Nephron (organoid): ENCODE data around the gene DRD1.
A peak's percentile ranks its signal among the peaks of the same experiment; 100 is the strongest.

Experiments used
- H3K27ac Mint-ChIP-seq, 3 experiments: 2 replicates each; pipeline ENCODE4 v1.8.0; 2020; ENCODE audit warnings: mixed read lengths in 3 of 3, mild to moderate bottlenecking in 2 of 3, moderate library complexity in 1 of 3
- H3K27me3 Mint-ChIP-seq: 2 replicates; pipeline ENCODE4 v1.8.0; 2021; ENCODE audit warnings: low read depth, mild to moderate bottlenecking, moderate library complexity, mixed read lengths
- H3K36me3 Mint-ChIP-seq: 2 replicates; pipeline ENCODE4 v1.8.0; 2020; ENCODE audit warnings: low read depth, mixed read lengths
- H3K4me1 Mint-ChIP-seq: 2 replicates; pipeline ENCODE4 v1.8.0; 2020; ENCODE audit warnings: mixed read lengths
- H3K4me3 Mint-ChIP-seq, 3 experiments: 2 replicates each; pipeline ENCODE4 v1.8.0; 2020; ENCODE audit warnings: mild to moderate bottlenecking in 3 of 3, mixed read lengths in 3 of 3, moderate library complexity in 2 of 3
- H3K9me3 Mint-ChIP-seq: 2 replicates; pipeline ENCODE4 v1.8.0; 2020; ENCODE audit warnings: mixed read lengths
- TF ChIP-seq, protein P1 (sequence below), 3 experiments: fragments of 200-600 bp; sonication (generic); IDR thresholded peaks; one replicate each; pipeline ENCODE4 v1.5.0; 2021; ENCODE audit warnings: antibody characterized with exemption in 3 of 3; ENCODE audit not compliant: unreplicated experiment in 3 of 3

The DRD1 gene

DNA sequence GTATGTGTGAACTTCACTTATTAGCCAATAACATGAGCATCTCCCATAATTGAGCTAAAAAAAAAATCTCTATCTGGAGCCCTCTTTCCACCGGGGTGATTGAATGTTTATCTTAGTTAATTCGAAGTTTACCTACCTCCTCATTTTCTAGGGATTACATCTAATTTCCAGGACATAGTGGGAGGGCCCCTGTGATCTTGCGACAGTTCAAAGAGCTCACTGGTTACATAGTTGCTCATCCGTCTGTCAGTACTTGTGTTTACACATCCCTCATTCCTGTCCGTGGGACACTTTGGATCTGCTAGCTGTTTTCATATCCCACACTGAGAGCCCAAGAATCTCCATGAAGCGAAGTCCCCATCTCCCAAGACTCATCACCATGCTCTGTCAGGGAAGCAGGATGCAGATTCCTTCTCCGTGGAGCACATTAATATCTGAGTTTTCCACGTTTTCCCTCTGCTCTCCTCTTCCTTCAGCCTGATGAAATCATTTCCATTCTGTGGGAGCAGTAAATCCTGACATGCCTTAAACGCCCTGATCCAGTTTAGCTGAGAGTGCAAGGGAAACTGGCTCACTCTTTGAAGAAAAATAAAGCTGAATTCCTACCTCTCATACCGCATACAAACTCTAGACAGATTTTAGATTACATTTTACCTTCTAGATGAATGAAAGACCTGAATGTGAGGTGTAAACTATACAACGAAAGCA lies 24.2 kb upstream of the DRD1 start:
- TF ChIP-seq, protein P1, sequence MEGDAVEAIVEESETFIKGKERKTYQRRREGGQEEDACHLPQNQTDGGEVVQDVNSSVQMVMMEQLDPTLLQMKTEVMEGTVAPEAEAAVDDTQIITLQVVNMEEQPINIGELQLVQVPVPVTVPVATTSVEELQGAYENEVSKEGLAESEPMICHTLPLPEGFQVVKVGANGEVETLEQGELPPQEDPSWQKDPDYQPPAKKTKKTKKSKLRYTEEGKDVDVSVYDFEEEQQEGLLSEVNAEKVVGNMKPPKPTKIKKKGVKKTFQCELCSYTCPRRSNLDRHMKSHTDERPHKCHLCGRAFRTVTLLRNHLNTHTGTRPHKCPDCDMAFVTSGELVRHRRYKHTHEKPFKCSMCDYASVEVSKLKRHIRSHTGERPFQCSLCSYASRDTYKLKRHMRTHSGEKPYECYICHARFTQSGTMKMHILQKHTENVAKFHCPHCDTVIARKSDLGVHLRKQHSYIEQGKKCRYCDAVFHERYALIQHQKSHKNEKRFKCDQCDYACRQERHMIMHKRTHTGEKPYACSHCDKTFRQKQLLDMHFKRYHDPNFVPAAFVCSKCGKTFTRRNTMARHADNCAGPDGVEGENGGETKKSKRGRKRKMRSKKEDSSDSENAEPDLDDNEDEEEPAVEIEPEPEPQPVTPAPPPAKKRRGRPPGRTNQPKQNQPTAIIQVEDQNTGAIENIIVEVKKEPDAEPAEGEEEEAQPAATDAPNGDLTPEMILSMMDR (IDR thresholded peaks at IDR 0.05; ENCODE audit: unreplicated experiment in 3 of 3), result no peak
- no peaks in the 10 kb centered on the region for H3K9me3 Mint-ChIP-seq
- no peaks in the 10 kb centered on the region for H3K36me3 Mint-ChIP-seq
- peaks cover 31% of the 10 kb centered on the region for H3K4me1 Mint-ChIP-seq
- H3K4me3 Mint-ChIP-seq, result peak overlapping the region in 1 of 3 experiments; percentile 5
- peaks cover 8% of the 10 kb centered on the region for H3K27me3 Mint-ChIP-seq
- peak overlapping the region in 2 of 3 experiments; percentile 41 to 59 for H3K27ac Mint-ChIP-seq

DNA sequence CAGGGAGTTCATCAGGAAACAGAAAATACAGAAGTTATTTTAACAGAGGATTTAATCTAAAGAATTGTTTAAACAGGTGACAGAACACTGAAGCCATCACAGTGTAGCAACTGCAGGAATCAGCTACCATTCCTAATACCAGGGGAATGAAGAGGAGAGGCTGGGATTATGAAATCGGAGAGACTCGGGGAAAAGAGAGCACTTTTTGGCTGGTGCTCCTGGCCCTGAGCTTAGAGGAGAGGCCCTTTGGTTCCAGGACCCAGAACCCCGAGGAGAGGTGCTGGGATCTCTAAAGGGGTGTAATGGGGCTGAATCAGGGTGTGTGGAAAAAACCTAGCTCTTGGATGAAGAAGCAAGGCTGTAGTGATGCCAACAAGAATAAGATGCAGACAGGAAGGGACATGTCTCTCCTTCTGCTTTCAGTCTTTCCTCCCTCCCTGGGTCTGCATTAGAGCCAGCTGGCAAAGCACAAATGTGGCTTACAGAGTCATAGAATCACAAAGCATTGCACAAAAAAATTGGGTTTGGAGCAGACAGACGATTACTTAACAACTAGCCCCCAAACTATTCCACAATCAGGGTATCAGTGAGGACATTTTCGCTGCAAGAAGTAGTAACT lies 22.8 kb upstream of the DRD1 start:
- Mint-ChIP-seq H3K4me1 (peaks cover 31% of the 10 kb centered on the region), H3K27ac (peak overlapping the region in 2 of 3 experiments; percentile 5 to 35), H3K4me3 (no peak overlapping the region), H3K9me3 (no peaks in the 10 kb centered on the region), H3K27me3 (peaks cover 4% of the 10 kb centered on the region), H3K36me3 (no peaks in the 10 kb centered on the region)
- TF ChIP-seq, protein P1 (IDR thresholded peaks at IDR 0.05; ENCODE audit: unreplicated experiment in 3 of 3), result no peak

DNA sequence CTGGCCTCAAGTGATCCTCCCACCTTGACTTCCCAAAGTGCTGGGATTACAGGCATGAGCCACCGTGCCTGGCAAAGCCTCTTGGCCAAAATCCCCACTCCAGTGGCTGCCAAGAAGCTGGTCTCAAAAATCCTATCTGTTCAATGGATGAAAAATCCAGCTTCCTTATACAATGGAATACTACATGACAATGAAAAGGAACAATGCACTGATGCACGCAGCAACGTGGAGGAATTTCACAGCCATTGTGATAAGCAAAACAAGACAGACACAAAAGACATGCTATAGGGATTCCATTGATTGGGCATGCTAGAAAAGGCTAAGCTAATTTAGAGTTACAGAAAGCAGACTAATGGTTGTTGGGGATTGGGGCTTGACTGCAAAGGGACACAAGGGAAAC lies 21.3 kb upstream of the DRD1 start:
- TF ChIP-seq, protein P1 (IDR thresholded peaks at IDR 0.05; ENCODE audit: unreplicated experiment in 3 of 3), result no peak
- H3K9me3 Mint-ChIP-seq, result no peaks in the 10 kb centered on the region
- H3K4me1 Mint-ChIP-seq, result peaks cover 28% of the 10 kb centered on the region
- H3K27me3 Mint-ChIP-seq, result peaks cover 4% of the 10 kb centered on the region
- no peak overlapping the region for H3K4me3 Mint-ChIP-seq
- H3K27ac Mint-ChIP-seq, result no peak overlapping the region
- no peaks in the 10 kb centered on the region for H3K36me3 Mint-ChIP-seq

DNA sequence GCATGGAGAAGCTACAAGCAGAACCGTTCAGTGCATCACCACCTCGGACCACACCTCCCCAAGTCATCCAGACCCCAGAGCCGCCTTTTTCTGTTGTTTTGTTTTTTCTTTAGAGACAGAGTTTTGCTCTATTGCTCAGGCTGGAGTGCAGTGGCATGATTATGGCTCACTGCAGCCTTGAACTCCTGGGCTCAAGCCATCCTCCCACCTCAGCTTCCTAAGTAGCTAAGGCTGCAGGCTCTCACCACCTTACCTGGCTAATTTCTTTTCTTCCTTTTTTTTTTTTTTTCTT lies 20.9 kb upstream of the DRD1 start:
- no peak overlapping the region for H3K27ac Mint-ChIP-seq
- no peaks in the 10 kb centered on the region for H3K9me3 Mint-ChIP-seq
- H3K36me3 Mint-ChIP-seq, result no peaks in the 10 kb centered on the region
- TF ChIP-seq, protein P1 (IDR thresholded peaks at IDR 0.05; ENCODE audit: unreplicated experiment in 3 of 3), result peak in 1 of 3 experiments; percentile 30
- peaks cover 27% of the 10 kb centered on the region for H3K4me1 Mint-ChIP-seq
- no peak overlapping the region for H3K4me3 Mint-ChIP-seq
- H3K27me3 Mint-ChIP-seq, result peaks cover 4% of the 10 kb centered on the region

DNA sequence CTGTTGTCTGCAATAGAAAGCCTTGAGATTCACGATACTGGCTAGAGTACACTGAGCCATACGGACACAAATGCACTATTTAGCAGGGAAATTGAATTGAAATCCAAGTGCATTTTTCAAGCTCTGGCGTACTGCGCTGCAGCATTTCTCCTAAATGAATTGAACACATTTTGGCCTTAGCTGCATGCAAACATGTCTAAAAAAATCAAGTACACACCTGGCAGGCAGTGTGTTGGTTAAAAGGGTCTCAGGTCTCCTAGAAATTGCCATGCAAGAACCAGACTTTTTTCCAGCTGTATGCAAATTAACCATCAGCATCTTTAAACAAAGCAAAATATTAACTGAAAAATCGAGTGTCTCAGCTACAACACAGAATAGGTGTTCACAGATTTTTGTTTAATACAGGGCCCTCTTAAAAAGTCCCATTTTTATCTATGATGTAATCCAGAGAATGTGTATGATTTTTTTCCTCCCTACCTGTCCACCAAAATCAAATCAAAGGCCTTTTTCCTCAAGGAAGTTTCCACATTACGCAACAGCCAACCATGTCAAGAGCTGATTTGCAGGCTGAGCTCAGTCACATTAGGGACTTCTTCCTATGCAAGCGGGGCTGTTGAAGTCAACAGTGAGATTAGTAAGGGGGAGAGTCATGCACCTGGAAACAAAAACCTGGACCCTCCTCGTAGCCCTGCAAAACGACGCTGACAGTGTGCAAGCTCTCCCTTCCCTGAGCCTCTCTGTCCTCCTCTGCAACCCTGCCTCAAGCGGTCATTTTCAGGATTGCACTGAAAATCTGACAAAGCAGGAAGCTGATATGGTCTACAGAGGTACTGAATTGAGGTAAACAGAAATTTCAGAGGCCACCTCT lies 20.3 kb upstream of the DRD1 start:
- Mint-ChIP-seq H3K9me3 (no peaks in the 10 kb centered on the region), H3K4me3 (no peak overlapping the region), H3K4me1 (peaks cover 27% of the 10 kb centered on the region), H3K27ac (no peak overlapping the region), H3K27me3 (peaks cover 4% of the 10 kb centered on the region), H3K36me3 (no peaks in the 10 kb centered on the region)
- TF ChIP-seq, protein P1 (IDR thresholded peaks at IDR 0.05; ENCODE audit: unreplicated experiment in 3 of 3), result peak; percentile 70
